ENCODE data around the gene CLDN19. TPM values are rescaled to one million over a fixed set of nuclear protein-coding genes. Genes with fewer than 3 reads are reported as not detected.

Gene CLDN19
- total and polyA plus RNA-seq, 9 of the 15 experiments (the other 6 are each of a cell fraction or from before 2014, with no cell fraction given) = not detected

GRCh38 chr1:42765832-42766740 is 26.1 kb upstream of the CLDN19 start (continued):
- TF ChIP-seq REST (IDR thresholded peaks at IDR 0.05; ENCODE audit: borderline replicate concordance) = peak; percentile 16; the same call in 1 of the 2 replicates
- TF ChIP-seq REST (CRISPR knock-in tag; IDR thresholded peaks at IDR 0.05; ENCODE audit: low read depth) = no peak
- no peak for TF ChIP-seq HDGF (IDR thresholded peaks at IDR 0.05)
- TF ChIP-seq HSF4 (CRISPR knock-in tag; IDR thresholded peaks at IDR 0.05; ENCODE audit: borderline replicate concordance) = no peak
- no peak for TF ChIP-seq FOXJ3 (CRISPR knock-in tag; IDR thresholded peaks at IDR 0.05)
- peak in 1 of 2 experiments; percentile 58; a peak in 1 of 4 replicates for TF ChIP-seq NONO (IDR thresholded peaks at IDR 0.05; ENCODE audit: low read depth in 2 of 2, low read length in 1 of 2)
- no peak for TF ChIP-seq ZNF274 (IDR thresholded peaks at IDR 0.05; ENCODE audit: borderline replicate concordance, low read depth, low read length)
- TF ChIP-seq TEAD1 (CRISPR knock-in tag; IDR thresholded peaks at IDR 0.05) = no peak
- TF ChIP-seq IRF2 (CRISPR knock-in tag; IDR thresholded peaks at IDR 0.05) = no peak
- no peak for TF ChIP-seq NFIX (CRISPR knock-in tag; IDR thresholded peaks at IDR 0.05; ENCODE audit: low read depth)
- TF ChIP-seq SMC3 (conservative IDR thresholded peaks at IDR 0.05; ENCODE audit: insufficient read depth, low read depth, low read length) = peak; percentile 17; the same call in 1 of the 2 replicates
- peak; percentile 69; the same call in 1 of the 2 replicates for TF ChIP-seq KAT7 (CRISPR knock-in tag; IDR thresholded peaks at IDR 0.05; ENCODE audit: borderline replicate concordance)
- TF ChIP-seq RBM39 (optimal IDR thresholded peaks at IDR 0.05; ENCODE audit: low read depth, low read length) = no peak
- TF ChIP-seq CCAR2 (IDR thresholded peaks at IDR 0.05; ENCODE audit: low read depth, low read length) = no peak
- no peak for TF ChIP-seq SLC30A9 (CRISPR knock-in tag; IDR thresholded peaks at IDR 0.05)
- peak; percentile 46; the same call in 1 of the 2 replicates for TF ChIP-seq SMARCE1 (IDR thresholded peaks at IDR 0.05)
- no peak for TF ChIP-seq ZNF280B (CRISPR knock-in tag; IDR thresholded peaks at IDR 0.05)
